Activated CD8-positive, alpha-beta T cell treated with anti-CD3 and anti-CD28 coated beads for 36 hours (primary cell): ENCODE measurements around the gene MCOLN2. TPM values are rescaled to one million over a fixed set of nuclear protein-coding genes. Genes with fewer than 3 reads are reported as not detected.
A peak's percentile ranks its signal among the peaks of the same experiment; 100 is the strongest.

ENCODE experiments used
- ATAC-seq: fragments of 200-7000 bp; cut with Tn5 transposase; one replicate; pipeline ENCODE4 v1.10.0; 2021; ENCODE audit warnings: mild to moderate bottlenecking, moderate library complexity
- CTCF ChIA-PET: fragments of 350-600 bp; sonication (Branson Sonifier 250); formaldehyde crosslinking; loops from one replicate; lab custom pipeline; 2021; ENCODE audit warnings: antibody characterized with exemption; lab: Charles Lee
- POLR2A ChIA-PET: fragments of 350-600 bp; sonication (Branson Sonifier 250); formaldehyde crosslinking; loops from one replicate; lab custom pipeline; 2021; ENCODE audit warnings: antibody characterized with exemption; lab: Charles Lee
- DNase-seq: peaks from one replicate; pipeline ENCODE4 v3.0.0-alpha.2; 2020
- H3K27ac Mint-ChIP-seq: one replicate; pipeline ENCODE4 v1.8.0; 2021; ENCODE audit warnings: mild to moderate bottlenecking, mixed read lengths
- H3K27me3 Mint-ChIP-seq: one replicate; pipeline ENCODE4 v1.8.0; 2021; ENCODE audit warnings: mixed read lengths
- H3K36me3 Mint-ChIP-seq: one replicate; pipeline ENCODE4 v1.8.0; 2021; ENCODE audit warnings: low read depth, mixed read lengths
- H3K4me1 Mint-ChIP-seq: one replicate; pipeline ENCODE4 v1.8.0; 2021; ENCODE audit warnings: low read depth, mixed read lengths
- H3K4me3 Mint-ChIP-seq: one replicate; pipeline ENCODE4 v1.8.0; 2021; ENCODE audit warnings: mild to moderate bottlenecking, moderate library complexity, mixed read lengths
- H3K9me3 Mint-ChIP-seq: one replicate; pipeline ENCODE4 v1.8.0; 2021; ENCODE audit warnings: mixed read lengths
- intact Hi-C: fragments of 100-400 bp; cut with micrococcal nuclease; formaldehyde crosslinking; loops from one replicate; pipeline ENCODE4 v1.10.0; 2022
- total RNA-seq, 2 experiments: library from RNA; stranded (reverse); gene quantifications; one replicate each; pipeline ENCODE4 v1.2.3, GENCODE V29; 2021
- TF ChIP-seq, protein P1 (sequence below): fragments of 200-600 bp; IDR thresholded peaks from one replicate; pipeline ENCODE4 v1.8.0; 2022; ENCODE audit warnings: antibody characterized with exemption, mild to moderate bottlenecking

The MCOLN2 gene
- total RNA-seq, 2 experiments from 2014 or later: 15.7 to 17.8 TPM

DNA sequence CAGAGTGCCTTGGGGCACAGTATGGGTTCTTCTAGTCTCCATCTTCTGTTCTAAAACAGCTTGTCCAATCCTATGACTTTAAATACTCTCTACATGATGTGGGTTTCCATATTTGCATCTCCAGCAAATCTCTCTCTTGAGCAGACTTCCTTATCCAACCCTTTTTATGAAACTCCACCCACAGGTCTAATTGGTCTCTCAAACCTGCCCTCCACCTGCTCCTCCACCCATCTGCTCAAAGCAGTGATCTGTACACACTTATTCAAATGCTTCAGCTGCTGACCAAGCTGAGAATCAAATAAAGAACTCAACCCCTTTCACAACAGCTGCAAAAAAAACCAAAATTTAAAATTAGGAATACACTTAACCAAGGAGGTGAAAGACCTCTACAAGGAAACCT lies 11.5 kb downstream of the MCOLN2 start:
- intact Hi-C loops: no loop called here
- peaks cover 5% of the 10 kb centered on the region for H3K9me3 Mint-ChIP-seq
- peaks cover 29% of the 10 kb centered on the region for H3K36me3 Mint-ChIP-seq
- H3K4me3 Mint-ChIP-seq: no peak overlapping the region
- TF ChIP-seq, protein P1, sequence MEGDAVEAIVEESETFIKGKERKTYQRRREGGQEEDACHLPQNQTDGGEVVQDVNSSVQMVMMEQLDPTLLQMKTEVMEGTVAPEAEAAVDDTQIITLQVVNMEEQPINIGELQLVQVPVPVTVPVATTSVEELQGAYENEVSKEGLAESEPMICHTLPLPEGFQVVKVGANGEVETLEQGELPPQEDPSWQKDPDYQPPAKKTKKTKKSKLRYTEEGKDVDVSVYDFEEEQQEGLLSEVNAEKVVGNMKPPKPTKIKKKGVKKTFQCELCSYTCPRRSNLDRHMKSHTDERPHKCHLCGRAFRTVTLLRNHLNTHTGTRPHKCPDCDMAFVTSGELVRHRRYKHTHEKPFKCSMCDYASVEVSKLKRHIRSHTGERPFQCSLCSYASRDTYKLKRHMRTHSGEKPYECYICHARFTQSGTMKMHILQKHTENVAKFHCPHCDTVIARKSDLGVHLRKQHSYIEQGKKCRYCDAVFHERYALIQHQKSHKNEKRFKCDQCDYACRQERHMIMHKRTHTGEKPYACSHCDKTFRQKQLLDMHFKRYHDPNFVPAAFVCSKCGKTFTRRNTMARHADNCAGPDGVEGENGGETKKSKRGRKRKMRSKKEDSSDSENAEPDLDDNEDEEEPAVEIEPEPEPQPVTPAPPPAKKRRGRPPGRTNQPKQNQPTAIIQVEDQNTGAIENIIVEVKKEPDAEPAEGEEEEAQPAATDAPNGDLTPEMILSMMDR: no peak
- H3K4me1 Mint-ChIP-seq: peaks cover 23% of the 10 kb centered on the region
- ATAC-seq (no peak), DNase-seq (no peak)
- ChIA-PET CTCF (interaction anchor here (1.2 kb wide), 1 partner anchor 41 kb away, joined by 4 read pairs; no protein-coding TSS in a partner anchor), POLR2A (interaction anchor here (0.7 kb wide), 1 partner anchor 1413 kb away, joined by 3 read pairs; no protein-coding TSS in a partner anchor)
- H3K27ac Mint-ChIP-seq: no peak overlapping the region
- peaks cover 5% of the 10 kb centered on the region for H3K27me3 Mint-ChIP-seq

- no peak overlapping the region for H3K27ac Mint-ChIP-seq
- DNase-seq (no peak), ATAC-seq (no peak)
- peaks cover 19% of the 10 kb centered on the region for H3K4me1 Mint-ChIP-seq
- no peak overlapping the region for H3K4me3 Mint-ChIP-seq
- POLR2A ChIA-PET: no interaction called here
- peaks cover 35% of the 10 kb centered on the region for H3K36me3 Mint-ChIP-seq
- H3K9me3 Mint-ChIP-seq: peaks cover 5% of the 10 kb centered on the region
- H3K27me3 Mint-ChIP-seq: peaks cover 6% of the 10 kb centered on the region
- CTCF ChIA-PET: interaction anchor here (1.2 to 1.6 kb wide), 2 partner anchors 10 to 37 kb away, joined by 3 to 6 read pairs; no protein-coding TSS in a partner anchor
- intact Hi-C loops: no loop called here
- TF ChIP-seq, protein P1: no peak
Observed at GRCh38 chr1:84982395-84982794, 14.5 kb downstream of the MCOLN2 start.

DNA sequence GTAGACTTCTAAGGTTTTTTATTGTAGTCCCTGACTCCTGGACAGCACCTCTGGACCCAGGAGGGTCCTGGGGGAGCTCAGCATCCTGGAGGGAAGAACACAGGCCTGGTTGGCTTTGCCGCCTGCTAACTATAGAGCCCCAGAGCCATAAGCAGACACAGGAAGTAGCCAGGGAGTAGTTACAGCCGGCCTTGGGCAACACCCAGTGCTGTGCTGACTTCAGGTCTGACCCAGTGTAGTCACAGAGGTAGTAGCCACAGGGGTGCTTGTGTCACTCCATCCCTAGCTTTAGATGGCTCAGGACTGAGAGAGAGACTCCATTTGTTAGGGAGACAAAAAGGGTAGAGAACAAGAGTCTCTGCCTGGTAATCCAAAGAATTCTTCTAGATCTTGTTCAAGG lies 21.9 kb downstream of the MCOLN2 start:
- Mint-ChIP-seq H3K4me3 (no peak overlapping the region), H3K27me3 (peaks cover 4% of the 10 kb centered on the region), H3K9me3 (no peaks in the 10 kb centered on the region), H3K27ac (peak overlapping the region; percentile 14), H3K36me3 (peaks cover 12% of the 10 kb centered on the region), H3K4me1 (peaks cover 49% of the 10 kb centered on the region)
- TF ChIP-seq, protein P1: no peak
- DNase-seq (no peak), ATAC-seq (peak; percentile 40)
- POLR2A ChIA-PET: interaction anchor here (1.2 kb wide), 1 partner anchor 16 kb away, joined by 3 read pairs; no protein-coding TSS in a partner anchor
- CTCF ChIA-PET: interaction anchor here (1.2 kb wide), 1 partner anchor 30 kb away, joined by 6 read pairs; no protein-coding TSS in a partner anchor
- intact Hi-C loops: no loop called here

DNA sequence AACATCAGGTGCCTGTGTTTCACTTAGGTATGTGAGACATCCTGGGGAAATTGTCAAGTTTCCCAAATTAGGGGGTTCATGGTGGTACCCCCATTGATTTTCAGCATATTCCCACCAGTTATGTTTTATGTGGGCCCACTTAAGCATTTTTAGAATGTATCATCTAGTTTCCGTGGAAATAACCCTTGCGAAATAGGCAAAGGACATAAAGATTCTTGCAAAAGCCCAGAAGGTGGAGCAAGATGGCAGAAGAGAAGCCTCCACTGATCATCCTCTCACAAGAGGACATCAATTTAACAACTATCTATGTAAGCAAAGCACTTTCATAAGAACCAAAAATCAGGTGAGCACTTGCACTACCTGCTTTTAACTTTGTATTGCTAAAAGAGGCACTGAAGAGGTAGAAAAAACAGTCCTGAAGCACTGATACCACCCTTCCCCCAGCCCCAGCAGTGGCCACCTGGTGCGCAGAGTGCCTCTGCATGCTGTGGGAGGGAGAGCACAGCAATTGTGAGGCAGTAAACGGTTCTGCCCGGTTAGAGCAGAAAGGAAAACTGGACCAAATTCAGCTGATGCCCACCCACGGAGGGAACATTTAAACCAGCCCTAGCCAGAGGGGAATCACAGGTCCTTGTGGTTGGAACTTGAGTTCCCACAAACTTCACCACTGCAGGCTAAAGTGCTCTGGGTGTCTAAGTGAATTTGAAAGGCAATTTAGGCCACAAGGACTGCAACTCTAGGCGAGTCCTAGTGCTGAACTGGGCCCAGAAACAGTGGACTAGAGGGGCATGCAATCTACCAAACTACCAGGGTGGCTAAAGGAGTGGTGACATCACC lies 23.2 kb downstream of the MCOLN2 start:
- Mint-ChIP-seq H3K4me1 (peaks cover 56% of the 10 kb centered on the region), H3K9me3 (no peaks in the 10 kb centered on the region), H3K27ac (peak overlapping the region; percentile 51), H3K27me3 (peaks cover 4% of the 10 kb centered on the region), H3K36me3 (peaks cover 8% of the 10 kb centered on the region), H3K4me3 (no peak overlapping the region)
- POLR2A ChIA-PET: interaction anchor here (1.7 to 2.1 kb wide), 2 partner anchors 14 to 22 kb away, joined by 5 read pairs; no protein-coding TSS in a partner anchor
- CTCF ChIA-PET: interaction anchor here (1.7 to 2.5 kb wide), 2 partner anchors 29 to 54 kb away, joined by 8 to 24 read pairs; no protein-coding TSS in a partner anchor
- ATAC-seq (no peak), DNase-seq (peak; percentile 34)
- intact Hi-C loops: no loop called here
- TF ChIP-seq, protein P1: no peak
